Panc1 (cell line): ENCODE data around the gene SHC3.

Experiments used
- TCF7L2 ChIP-seq: IDR thresholded peaks from 2 replicates; pipeline ENCODE4 v1.6.1; 2011; ENCODE audit warnings: mild to moderate bottlenecking, low read depth, low read length, inconsistent platforms
- TF ChIP-seq, protein P1 (sequence below): fragments of 450-650 bp; IDR thresholded peaks from 2 replicates; pipeline ENCODE4 v1.5.1; 2017; ENCODE audit warnings: mild to moderate bottlenecking
- TF ChIP-seq, protein P2 (sequence below), 2 experiments: IDR thresholded peaks; 2 replicates each; pipeline ENCODE4 v1.6.1; 2011 to 2012; ENCODE audit warnings: low read depth in 2 of 2, control low read depth in 1 of 2, low read length in 1 of 2, mild to moderate bottlenecking in 1 of 2, moderate library complexity in 1 of 2; ENCODE audit not compliant: insufficient read depth in 1 of 2

DNA sequence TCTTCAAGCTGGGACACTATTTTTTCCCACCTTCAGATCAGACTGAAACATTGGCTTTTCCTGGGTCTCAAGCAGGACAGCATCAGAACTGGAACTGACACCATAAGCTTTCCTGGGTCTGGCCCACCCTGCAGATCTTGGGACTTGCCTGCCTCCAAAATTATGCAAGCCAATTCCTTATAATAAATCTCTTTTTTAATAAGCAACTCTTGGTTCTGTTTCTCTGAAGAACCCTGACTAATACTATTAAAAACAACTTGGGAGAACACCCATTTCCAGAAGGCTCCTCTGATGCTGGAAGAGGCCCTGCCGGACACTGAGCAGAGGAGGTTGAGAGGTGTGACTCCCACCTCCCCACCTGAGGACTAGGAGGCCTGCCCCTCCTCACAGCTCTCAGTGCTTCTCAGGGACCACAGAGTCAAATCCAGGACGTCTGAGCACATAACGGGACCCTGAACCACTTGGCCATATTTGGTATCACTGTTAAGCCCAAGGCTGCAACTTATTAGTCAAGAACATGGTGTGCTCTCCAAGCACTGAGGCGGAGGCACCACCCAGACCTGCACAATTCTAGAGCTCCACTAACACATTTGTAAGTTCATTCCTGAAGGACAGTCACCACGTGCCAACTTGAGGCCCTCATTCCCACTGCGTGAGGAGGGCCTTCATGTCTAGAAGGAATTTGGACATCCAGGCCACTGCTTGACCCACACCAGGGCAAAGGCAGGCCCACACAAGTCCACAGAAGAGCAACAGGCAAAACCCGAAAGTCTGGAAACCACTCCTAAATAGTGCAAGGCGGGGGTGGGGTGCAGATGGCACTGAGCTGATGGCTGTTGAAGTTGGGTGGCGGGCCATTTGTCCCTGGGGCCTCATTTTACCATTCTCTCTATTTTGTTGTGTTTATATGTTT is 9.5 kb downstream of the SHC3 start:
- TF ChIP-seq, protein P1, sequence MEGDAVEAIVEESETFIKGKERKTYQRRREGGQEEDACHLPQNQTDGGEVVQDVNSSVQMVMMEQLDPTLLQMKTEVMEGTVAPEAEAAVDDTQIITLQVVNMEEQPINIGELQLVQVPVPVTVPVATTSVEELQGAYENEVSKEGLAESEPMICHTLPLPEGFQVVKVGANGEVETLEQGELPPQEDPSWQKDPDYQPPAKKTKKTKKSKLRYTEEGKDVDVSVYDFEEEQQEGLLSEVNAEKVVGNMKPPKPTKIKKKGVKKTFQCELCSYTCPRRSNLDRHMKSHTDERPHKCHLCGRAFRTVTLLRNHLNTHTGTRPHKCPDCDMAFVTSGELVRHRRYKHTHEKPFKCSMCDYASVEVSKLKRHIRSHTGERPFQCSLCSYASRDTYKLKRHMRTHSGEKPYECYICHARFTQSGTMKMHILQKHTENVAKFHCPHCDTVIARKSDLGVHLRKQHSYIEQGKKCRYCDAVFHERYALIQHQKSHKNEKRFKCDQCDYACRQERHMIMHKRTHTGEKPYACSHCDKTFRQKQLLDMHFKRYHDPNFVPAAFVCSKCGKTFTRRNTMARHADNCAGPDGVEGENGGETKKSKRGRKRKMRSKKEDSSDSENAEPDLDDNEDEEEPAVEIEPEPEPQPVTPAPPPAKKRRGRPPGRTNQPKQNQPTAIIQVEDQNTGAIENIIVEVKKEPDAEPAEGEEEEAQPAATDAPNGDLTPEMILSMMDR: no peak
- TF ChIP-seq, protein P2, sequence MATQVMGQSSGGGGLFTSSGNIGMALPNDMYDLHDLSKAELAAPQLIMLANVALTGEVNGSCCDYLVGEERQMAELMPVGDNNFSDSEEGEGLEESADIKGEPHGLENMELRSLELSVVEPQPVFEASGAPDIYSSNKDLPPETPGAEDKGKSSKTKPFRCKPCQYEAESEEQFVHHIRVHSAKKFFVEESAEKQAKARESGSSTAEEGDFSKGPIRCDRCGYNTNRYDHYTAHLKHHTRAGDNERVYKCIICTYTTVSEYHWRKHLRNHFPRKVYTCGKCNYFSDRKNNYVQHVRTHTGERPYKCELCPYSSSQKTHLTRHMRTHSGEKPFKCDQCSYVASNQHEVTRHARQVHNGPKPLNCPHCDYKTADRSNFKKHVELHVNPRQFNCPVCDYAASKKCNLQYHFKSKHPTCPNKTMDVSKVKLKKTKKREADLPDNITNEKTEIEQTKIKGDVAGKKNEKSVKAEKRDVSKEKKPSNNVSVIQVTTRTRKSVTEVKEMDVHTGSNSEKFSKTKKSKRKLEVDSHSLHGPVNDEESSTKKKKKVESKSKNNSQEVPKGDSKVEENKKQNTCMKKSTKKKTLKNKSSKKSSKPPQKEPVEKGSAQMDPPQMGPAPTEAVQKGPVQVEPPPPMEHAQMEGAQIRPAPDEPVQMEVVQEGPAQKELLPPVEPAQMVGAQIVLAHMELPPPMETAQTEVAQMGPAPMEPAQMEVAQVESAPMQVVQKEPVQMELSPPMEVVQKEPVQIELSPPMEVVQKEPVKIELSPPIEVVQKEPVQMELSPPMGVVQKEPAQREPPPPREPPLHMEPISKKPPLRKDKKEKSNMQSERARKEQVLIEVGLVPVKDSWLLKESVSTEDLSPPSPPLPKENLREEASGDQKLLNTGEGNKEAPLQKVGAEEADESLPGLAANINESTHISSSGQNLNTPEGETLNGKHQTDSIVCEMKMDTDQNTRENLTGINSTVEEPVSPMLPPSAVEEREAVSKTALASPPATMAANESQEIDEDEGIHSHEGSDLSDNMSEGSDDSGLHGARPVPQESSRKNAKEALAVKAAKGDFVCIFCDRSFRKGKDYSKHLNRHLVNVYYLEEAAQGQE (IDR thresholded peaks at IDR 0.05; ENCODE audit: insufficient read depth in 1 of 2, low read depth in 2 of 2, low read length in 1 of 2): no peak
- no peak for TF ChIP-seq TCF7L2
